T-cell (primary cell): ENCODE data around the gene E4F1. TPM values are rescaled to one million over a fixed set of nuclear protein-coding genes. Genes with fewer than 3 reads are reported as not detected.

Experiments
- total RNA-seq, 35 experiments: library from RNA in 6 of 35; stranded (reverse) in 6 of 35; fragments of 120-200 nt in 1 of 35; gene quantifications; one replicate each; pipeline versions ENCODE4 v1.2.1 to v1.2.4 and lab custom pipeline; 2013 to 2026

The E4F1 gene
- total RNA-seq, 5 donors from 2014 or later (not counting 1 experiment from before 2014, with no cell fraction given): 32.8 to 52.0 (median 47.0) TPM

Other genes starting within 250 kb of the E4F1 start
- 1 to 10 TPM in 2 of 5 donors, under 1 TPM in 2, not detected in 1; 0.78 to 2.2 (median 1.3) TPM for gene NOXO1, start 242.1 kb upstream of the E4F1 start, total RNA-seq
- gene GFER, start 239.4 kb upstream of the E4F1 start, total RNA-seq: 10 to 100 TPM; 16.1 to 31.9 (median 22.0) TPM
- 1 to 10 TPM; 1.1 to 5.7 (median 1.7) TPM for gene SYNGR3, start 233.6 kb upstream of the E4F1 start, total RNA-seq
- gene ZNF598, start 213.8 kb upstream of the E4F1 start, total RNA-seq: 10 to 100 TPM; 44.3 to 73.7 (median 68.8) TPM
- under 1 TPM in 2 of 5 donors, not detected in 3; 0.43 to 0.44 TPM for gene NPW, start 203.8 kb upstream of the E4F1 start, total RNA-seq
- 1 to 10 TPM; 2.9 to 6.8 (median 5.8) TPM for gene NHERF2, start 196.7 kb upstream of the E4F1 start, total RNA-seq
- gene NTHL1, start 175.8 kb upstream of the E4F1 start, total RNA-seq: 10 to 100 TPM in 3 of 5 donors, 1 to 10 TPM in 2; 5.8 to 24.1 (median 18.3) TPM
- gene TSC2, start 175.6 kb upstream of the E4F1 start, total RNA-seq: 100 to 1,000 TPM; 134 to 181 (median 161) TPM
- 100 to 1,000 TPM in 4 of 5 donors, 10 to 100 TPM in 1; 99.4 to 152 (median 137) TPM for gene PKD1, start 87.7 kb upstream of the E4F1 start, total RNA-seq
- under 1 TPM in 2 of 5 donors, not detected in 3; 0.19 to 0.66 TPM for gene RAB26, start 75.0 kb upstream of the E4F1 start, total RNA-seq
- 10 to 100 TPM; 25.6 to 54.3 (median 43.9) TPM for gene TRAF7, start 67.8 kb upstream of the E4F1 start, total RNA-seq
- gene CASKIN1, start 27.0 kb upstream of the E4F1 start, total RNA-seq: under 1 TPM in 2 of 5 donors, not detected in 3; 0.06 to 0.47 TPM
- gene MLST8, start 18.1 kb upstream of the E4F1 start, total RNA-seq: 10 to 100 TPM; 26.2 to 32.5 (median 30.2) TPM
- gene BRICD5, start 12.7 kb upstream of the E4F1 start, total RNA-seq: 10 to 100 TPM in 3 of 5 donors, 1 to 10 TPM in 2; 6.7 to 27.7 (median 20.4) TPM
- 10 to 100 TPM; 12.7 to 23.1 (median 20.4) TPM for gene PGP, start 8.8 kb upstream of the E4F1 start, total RNA-seq
- 1 to 10 TPM in 3 of 5 donors, under 1 TPM in 2; 0.63 to 3.3 (median 1.9) TPM for gene DNASE1L2, start 12.9 kb downstream of the E4F1 start, total RNA-seq
- gene ECI1, start 28.0 kb downstream of the E4F1 start, total RNA-seq: 10 to 100 TPM; 17.0 to 40.1 (median 37.7) TPM
- 100 to 1,000 TPM; 163 to 203 (median 181) TPM for gene RNPS1, start 44.5 kb downstream of the E4F1 start, total RNA-seq
- 10 to 100 TPM in 2 of 5 donors, 1 to 10 TPM in 3; 6.6 to 11.1 (median 9.9) TPM for gene ABCA3, start 117.1 kb downstream of the E4F1 start, total RNA-seq
- gene CCNF, start 205.9 kb downstream of the E4F1 start, total RNA-seq: 1 to 10 TPM; 3.5 to 5.1 (median 4.0) TPM
- 1 to 10 TPM in 2 of 5 donors, under 1 TPM in 3; 0.85 to 1.8 (median 0.93) TPM for gene TEDC2, start 236.5 kb downstream of the E4F1 start, total RNA-seq
- not detected for gene NTN3, start 247.7 kb downstream of the E4F1 start, total RNA-seq